ENCODE measurements around the gene SIPA1.

DNA sequence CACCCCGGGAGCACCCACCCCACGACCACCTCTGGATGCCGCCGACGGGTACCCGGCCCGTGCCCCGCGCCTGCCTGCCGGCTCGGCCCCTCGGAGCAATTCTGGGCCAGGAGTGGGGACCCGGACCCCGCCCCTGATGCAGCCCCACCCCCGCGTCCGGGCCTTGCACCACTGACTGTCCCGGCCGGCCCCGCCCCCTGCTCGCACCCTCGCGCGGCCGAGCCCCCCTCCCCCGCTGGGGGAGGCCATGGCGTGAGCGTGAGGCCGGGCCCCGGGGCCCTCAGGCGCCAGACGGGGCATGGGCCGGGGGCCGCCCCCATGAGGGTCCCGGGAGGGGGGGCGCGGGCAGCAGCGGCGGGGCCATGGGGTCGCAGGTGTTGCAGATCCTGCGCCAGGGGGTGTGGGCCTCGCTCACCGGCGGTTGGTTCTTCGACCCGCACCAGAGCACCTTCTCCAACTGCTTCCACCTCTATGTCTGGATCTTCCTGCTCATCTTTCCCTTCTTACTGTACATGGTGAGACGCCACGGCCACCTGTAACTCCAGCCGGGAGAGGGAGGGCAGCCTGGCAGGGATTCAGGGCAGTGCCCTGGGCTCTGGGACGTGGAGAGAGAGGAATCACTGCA is 21.8 kb upstream of the SIPA1 start:
- TF ChIP-seq POLR2A (IDR thresholded peaks at IDR 0.05; ENCODE audit: control extremely low read depth in 1 of 2, low read depth in 2 of 2, low read length in 2 of 2) = no peak
- no peak for TF ChIP-seq TAF1 (IDR thresholded peaks at IDR 0.05; ENCODE audit: low read depth, low read length)
- no peak for TF ChIP-seq BCL11A (IDR thresholded peaks at IDR 0.05; ENCODE audit: low read depth in 2 of 2, low read length in 2 of 2)
- no peak for TF ChIP-seq PHF8 (conservative IDR thresholded peaks at IDR 0.05; ENCODE audit: low read depth, low read length)
- TF ChIP-seq HDAC2 (IDR thresholded peaks at IDR 0.05; ENCODE audit: borderline replicate concordance in 1 of 2, low read depth in 2 of 2, low read length in 2 of 2) = no peak
- TF ChIP-seq EP300 (IDR thresholded peaks at IDR 0.05; ENCODE audit: borderline replicate concordance in 1 of 2, low read depth in 2 of 2, low read length in 2 of 2) = no peak
- TF ChIP-seq, protein P1, sequence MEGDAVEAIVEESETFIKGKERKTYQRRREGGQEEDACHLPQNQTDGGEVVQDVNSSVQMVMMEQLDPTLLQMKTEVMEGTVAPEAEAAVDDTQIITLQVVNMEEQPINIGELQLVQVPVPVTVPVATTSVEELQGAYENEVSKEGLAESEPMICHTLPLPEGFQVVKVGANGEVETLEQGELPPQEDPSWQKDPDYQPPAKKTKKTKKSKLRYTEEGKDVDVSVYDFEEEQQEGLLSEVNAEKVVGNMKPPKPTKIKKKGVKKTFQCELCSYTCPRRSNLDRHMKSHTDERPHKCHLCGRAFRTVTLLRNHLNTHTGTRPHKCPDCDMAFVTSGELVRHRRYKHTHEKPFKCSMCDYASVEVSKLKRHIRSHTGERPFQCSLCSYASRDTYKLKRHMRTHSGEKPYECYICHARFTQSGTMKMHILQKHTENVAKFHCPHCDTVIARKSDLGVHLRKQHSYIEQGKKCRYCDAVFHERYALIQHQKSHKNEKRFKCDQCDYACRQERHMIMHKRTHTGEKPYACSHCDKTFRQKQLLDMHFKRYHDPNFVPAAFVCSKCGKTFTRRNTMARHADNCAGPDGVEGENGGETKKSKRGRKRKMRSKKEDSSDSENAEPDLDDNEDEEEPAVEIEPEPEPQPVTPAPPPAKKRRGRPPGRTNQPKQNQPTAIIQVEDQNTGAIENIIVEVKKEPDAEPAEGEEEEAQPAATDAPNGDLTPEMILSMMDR (IDR thresholded peaks at IDR 0.05; ENCODE audit: control extremely low read depth in 1 of 3, insufficient read depth in 1 of 3, low read depth in 1 of 3, low read length in 3 of 3) = no peak
- TF ChIP-seq YY1 (IDR thresholded peaks at IDR 0.05; ENCODE audit: low read depth, low read length) = no peak
- TF ChIP-seq SP4 (IDR thresholded peaks at IDR 0.05; ENCODE audit: low read length) = no peak
- TF ChIP-seq SP1 (IDR thresholded peaks at IDR 0.05; ENCODE audit: low read depth, low read length) = no peak
- no peak for TF ChIP-seq EZH2 (IDR thresholded peaks at IDR 0.05; ENCODE audit: low read depth, low read length, severe bottlenecking)
- no peak for TF ChIP-seq POLR2AphosphoS5 (IDR thresholded peaks at IDR 0.05; ENCODE audit: low read depth, low read length)
- TF ChIP-seq RXRA (IDR thresholded peaks at IDR 0.05; ENCODE audit: insufficient read depth, low read depth, low read length) = no peak
- peak in 1 of 2 experiments; percentile 52; a peak in 1 of 4 replicates for TF ChIP-seq SIN3A (conservative IDR thresholded peaks at IDR 0.05 in 1 of 2, IDR thresholded peaks at IDR 0.05 in 1 of 2; ENCODE audit: low read depth in 1 of 2, low read length in 2 of 2)

Measured in H1 (cell line).